ENCODE measurements around the gene RAB20. TPM values are rescaled to one million over a fixed set of nuclear protein-coding genes. Genes with fewer than 3 reads are reported as not detected.

The RAB20 gene
- total and polyA plus RNA-seq, 2 of the 8 experiments (the other 6 are each of a cell fraction or from before 2014, with no cell fraction given), result 14.8 to 27.9 TPM

DNA sequence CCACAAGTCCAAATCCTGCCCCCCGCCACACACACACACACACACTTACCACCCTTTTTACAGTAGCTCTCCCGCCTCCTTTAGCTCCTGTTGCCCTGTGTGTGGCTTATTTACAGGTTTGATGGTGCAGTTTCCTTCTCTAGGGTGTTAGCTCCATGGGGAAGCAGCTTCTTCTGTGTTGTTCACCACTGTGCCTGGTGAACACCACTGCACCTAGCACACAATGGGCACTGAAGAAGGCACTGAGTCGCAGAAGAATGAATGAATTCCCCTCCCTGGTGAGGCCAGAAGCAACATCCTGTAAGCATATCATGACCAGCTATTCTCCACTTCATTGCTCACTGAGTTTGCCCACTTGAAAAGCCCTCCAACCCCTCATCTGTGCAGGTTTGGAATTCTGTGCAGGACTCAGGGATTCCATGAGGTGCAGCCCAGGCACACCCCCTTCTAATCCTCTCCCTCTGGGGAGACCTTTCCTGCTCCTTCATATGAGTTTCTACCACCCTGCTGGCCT is 3.0 kb upstream of the RAB20 start:
- Histone ChIP-seq H3K23ac (ENCODE audit: insufficient read length) (no peak overlapping the region), H3K79me1 (ENCODE audit: low read depth, low read length) (peaks cover 5% of the 10 kb centered on the region; the same call in 1 of the 2 replicates), H3K4me2 (ENCODE audit: insufficient read depth in 1 of 2, low read depth in 2 of 2, low read length in 2 of 2) (no peak overlapping the region), H3K4me1 (replicated peaks in 1 of 4; ENCODE audit: control insufficient read depth in 3 of 4, insufficient read depth in 4 of 4, low read length in 3 of 4) (peaks cover 3 to 9% (median 4%) of the 10 kb centered on the region in 4 experiments; a peak in 6 of 7 replicates), H2BK5ac (ENCODE audit: low read depth, low read length) (no peak overlapping the region), H3K18ac (ENCODE audit: extremely low read depth, low read length) (no peak overlapping the region), H4K8ac (ENCODE audit: extremely low read depth, insufficient read depth, low read length) (no peak overlapping the region), H3K14ac (ENCODE audit: insufficient read length) (no peak overlapping the region), H3K56ac (replicated peaks; ENCODE audit: insufficient read length, low read depth, low read length) (no peak overlapping the region), H3K9ac (replicated peaks in 1 of 4; ENCODE audit: extremely low read depth in 1 of 4, low read depth in 3 of 4, low read length in 3 of 4) (no peak overlapping the region), H3K4ac (replicated peaks; ENCODE audit: insufficient read length, low read depth, low read length) (no peak overlapping the region), H4K91ac (replicated peaks; ENCODE audit: insufficient read length, low read length) (no peak overlapping the region), H3K23me2 (ENCODE audit: low read depth, low read length) (peaks cover 17% of the 10 kb centered on the region), H3K79me2 (ENCODE audit: control insufficient read depth in 1 of 2, insufficient read depth in 2 of 2, low read length in 2 of 2) (peaks cover 0 to 14% of the 10 kb centered on the region in 2 experiments; a peak in 1 of 4 replicates), H3K27ac (ENCODE audit: low read depth, low read length) (no peak overlapping the region), H3K4me3 (ENCODE audit: extremely low read depth in 1 of 4, insufficient read depth in 2 of 4, low read depth in 3 of 4, low read length in 4 of 4) (no peak overlapping the region), H3K9me3 (ENCODE audit: insufficient read depth in 2 of 2, low read depth in 1 of 2, low read length in 1 of 2) (no peaks in the 10 kb centered on the region), H2AFZ (ENCODE audit: low read length) (no peak overlapping the region), H2BK20ac (ENCODE audit: low read length) (no peak overlapping the region), H4K5ac (ENCODE audit: insufficient read length, low read depth, low read length) (no peak overlapping the region), H2BK12ac (ENCODE audit: low read depth, low read length) (no peak overlapping the region), H3K36me3 (ENCODE audit: control insufficient read depth in 2 of 4, insufficient read depth in 4 of 4, low read length in 3 of 4) (no peaks in the 10 kb centered on the region), H2BK15ac (ENCODE audit: low read length) (no peak overlapping the region), H4K20me1 (replicated peaks in 1 of 2; ENCODE audit: control insufficient read depth in 1 of 2, insufficient read depth in 2 of 2, low read length in 2 of 2) (no peaks in the 10 kb centered on the region), H2BK120ac (replicated peaks; ENCODE audit: low read depth, low read length) (no peak overlapping the region), H2AK5ac (ENCODE audit: low read depth, low read length) (0 out of 2 replicates have a peak overlapping the region, but pooled peaks have one; percentile 44), H3K27me3 (replicated peaks in 1 of 4; ENCODE audit: control insufficient read depth in 3 of 4, extremely low read depth in 1 of 4, insufficient read depth in 3 of 4, low read length in 3 of 4) (peaks cover 0 to 7% (median 2%) of the 10 kb centered on the region in 4 experiments; a peak in 3 of 7 replicates)
- no peak for DNase-seq (ENCODE audit: low read depth in 1 of 2, low spot score in 2 of 2)
- ChIA-PET CTCF (ENCODE audit: partially characterized antibody) (interaction anchor here (0.8 to 1.8 kb wide), 7 partner anchors 10 to 48 kb away, joined by 3 to 9 read pairs (median 3); no protein-coding TSS in a partner anchor), POLR2A (ENCODE audit: partially characterized antibody) (interaction anchor here (0.6 kb wide), 1 partner anchor 427 kb away, joined by 3 read pairs; no protein-coding TSS in a partner anchor)
- no peak for FAIRE-seq
- 91% methylated on average over 3 of the region's 3 CpGs; no CpG with 5 or more reads in 1 of the 2 experiments for WGBS, 2 experiments (ENCODE audit: extremely low coverage in 1 of 2, insufficient coverage in 1 of 2, insufficient read length in 1 of 2, insufficient replicate concordance in 2 of 2, low coverage in 1 of 2, low lambda C conversion rate in 2 of 2, missing lambda C conversion rate in 1 of 2)
- no peak for TF ChIP-seq KDM1A (IDR thresholded peaks at IDR 0.05; ENCODE audit: borderline replicate concordance, low read length)
- no peak for TF ChIP-seq SIN3A (conservative IDR thresholded peaks at IDR 0.05 in 1 of 2, IDR thresholded peaks at IDR 0.05 in 1 of 2; ENCODE audit: low read depth in 1 of 2, low read length in 2 of 2)
- no peak for TF ChIP-seq RBBP5 (IDR thresholded peaks at IDR 0.05; ENCODE audit: borderline replicate concordance, low read depth, low read length)
- no peak for TF ChIP-seq SP2 (IDR thresholded peaks at IDR 0.05; ENCODE audit: low read length)
- TF ChIP-seq BCL11A (IDR thresholded peaks at IDR 0.05; ENCODE audit: low read depth in 2 of 2, low read length in 2 of 2), result no peak
- TF ChIP-seq PHF8 (conservative IDR thresholded peaks at IDR 0.05; ENCODE audit: low read depth, low read length), result no peak
